ENCODE data around the gene GRIN2C.
"Not testable (repeated sequence)": the region's sequence is repeated elsewhere in the genome, so short reads cannot be mapped to it uniquely, and the experiment has no call there.

Gene GRIN2C

GRCh38 chr17:74879308-74879707, 19.6 kb upstream of the GRIN2C start:
- no peak for DNase-seq (ENCODE audit: low spot score)

GRCh38 chr17:74878658-74879057, 19.0 kb upstream of the GRIN2C start:
- no peak for DNase-seq (ENCODE audit: low spot score)

- DNase-seq (ENCODE audit: low spot score) = no peak
Observed at GRCh38 chr17:74877592-74878548, 18.2 kb upstream of the GRIN2C start.

GRCh38 chr17:74875977-74876593, 16.4 kb upstream of the GRIN2C start:
- DNase-seq (ENCODE audit: low spot score) = no peak

GRCh38 chr17:74875155-74875976, 15.7 kb upstream of the GRIN2C start:
- DNase-seq (ENCODE audit: low spot score) = no peak

GRCh38 chr17:74874615-74875037, 14.9 kb upstream of the GRIN2C start:
- no peak for DNase-seq (ENCODE audit: low spot score)

GRCh38 chr17:74873874-74874614, 14.4 kb upstream of the GRIN2C start:
- no peak for DNase-seq (ENCODE audit: low spot score)

GRCh38 chr17:74873037-74873873, 13.6 kb upstream of the GRIN2C start:
- DNase-seq (ENCODE audit: low spot score) = peak; percentile 100

- DNase-seq (ENCODE audit: low spot score) = no peak
Observed at GRCh38 chr17:74872313-74873036, 12.8 kb upstream of the GRIN2C start, which contains the start of gene FDXR. Gene FDXR, minus strand, starts transcription at chr17:74872994. Its CDS starts 50 bp downstream, at chr17:74872944.

GRCh38 chr17:74871356-74872076, 11.8 kb upstream of the GRIN2C start:
- DNase-seq (ENCODE audit: low spot score) = no peak

GRCh38 chr17:74870512-74870911, 10.8 kb upstream of the GRIN2C start:
- DNase-seq (ENCODE audit: low spot score) = no peak

- DNase-seq (ENCODE audit: low spot score) = not testable (repeated sequence)
Observed at GRCh38 chr17:74870028-74870427, 10.3 kb upstream of the GRIN2C start.

GRCh38 chr17:74868908-74869255, 9.2 kb upstream of the GRIN2C start:
- DNase-seq (ENCODE audit: low spot score) = no peak

- no peak for DNase-seq (ENCODE audit: low spot score)
Observed at GRCh38 chr17:74868251-74868907, 8.7 kb upstream of the GRIN2C start.

GRCh38 chr17:74866198-74866835, 6.6 kb upstream of the GRIN2C start:
- DNase-seq (ENCODE audit: low spot score) = no peak

- DNase-seq (ENCODE audit: low spot score) = no peak
Observed at GRCh38 chr17:74865504-74866197, 6.0 kb upstream of the GRIN2C start.

GRCh38 chr17:74864866-74865395, 5.2 kb upstream of the GRIN2C start:
- peak; percentile 90 for DNase-seq (ENCODE audit: low spot score)

Data from D341Med (cell line).